K562 (cell line): ENCODE measurements around the gene ATF5. TPM values are rescaled to one million over a fixed set of nuclear protein-coding genes. Genes with fewer than 3 reads are reported as not detected.

Experiments used
- ATAC-seq: fragments of 200-7000 bp; cut with Tn5 transposase; 3 replicates; pipeline ENCODE4 v1.9.1; 2020; ENCODE audit warnings: moderate library complexity
- BruUV-seq: library from RNA; stranded (reverse); fragments of 400-500 nt; replicated peaks from 2 replicates; lab custom pipeline; 2021; lab: Mats Ljungman, UMichigan
- CTCF ChIA-PET: fragments of 300-600 bp; formaldehyde crosslinking; extraction: SDS; loops from one replicate; lab custom pipeline; 2021; ENCODE audit warnings: low intra/inter-chr PET ratio; lab: Yijun Ruan, JAX
- POLR2A ChIA-PET: fragments of 300-600, 350-650 bp; sonication (Branson Sonifier 250); formaldehyde crosslinking; extraction: SDS; loops from one replicate; lab custom pipeline; 2021; ENCODE audit warnings: antibody characterized with exemption, inconsistent platforms; lab: Yijun Ruan, JAX
- DNase-seq, 4 experiments: peaks; one replicate each; pipeline versions ENCODE4 v3.0.0 to v3.0.0-alpha.2; 2011 to 2018; ENCODE audit warnings: low spot score in 3 of 4, mixed read lengths in 3 of 4; ENCODE audit errors: extremely low read depth in 1 of 4
- FAIRE-seq: peaks from 2 replicates; lab custom pipeline; 2011; peaks lifted over from hg19 to GRCh38; lab: Jason Lieb, UNC
- H2AFZ ChIP-seq: 2 replicates; pipeline ENCODE4 v1.6.0; 2011; ENCODE audit warnings: low read depth, low read length, control low read depth, inconsistent platforms
- H3K27ac ChIP-seq: fragments of 200-600 bp; 3 replicates; pipeline ENCODE4 v1.8.0; 2011; ENCODE audit warnings: low read depth, mild to moderate bottlenecking, control low read depth, inconsistent platforms, low read length, moderate library complexity, mixed read lengths; ENCODE audit errors: extremely low read depth
- H3K27me3 ChIP-seq, 2 experiments: fragments of 300-600 bp in 1 of 2; 2 replicates in 1 of 2; 3 replicates in 1 of 2; pipeline versions ENCODE4 v1.6.0 to v1.8.0; 2011; ENCODE audit warnings: inconsistent platforms in 2 of 2, low read length in 2 of 2, mild to moderate bottlenecking in 1 of 2, mixed read lengths in 1 of 2, moderate library complexity in 1 of 2; ENCODE audit not compliant: control insufficient read depth in 2 of 2, insufficient read depth in 2 of 2
- H3K36me3 ChIP-seq: fragments of 300-600 bp; 3 replicates; pipeline ENCODE4 v1.8.0; 2011; ENCODE audit warnings: mild to moderate bottlenecking, low read length, inconsistent platforms; ENCODE audit not compliant: control insufficient read depth, insufficient read depth
- H3K4me1 ChIP-seq, 2 experiments: fragments of 200-600 bp in 1 of 2; replicated peaks in 1 of 2; 2 replicates in 1 of 2; 3 replicates in 1 of 2; pipeline versions ENCODE4 v1.5.1 to v1.8.0; 2011; ENCODE audit warnings: inconsistent platforms in 2 of 2, low read length in 2 of 2, mild to moderate bottlenecking in 1 of 2, mixed read lengths in 1 of 2, moderate library complexity in 1 of 2; ENCODE audit not compliant: control insufficient read depth in 2 of 2, insufficient read depth in 2 of 2
- H3K4me2 ChIP-seq: 2 replicates; pipeline ENCODE4 v1.6.1; 2011; ENCODE audit warnings: low read length, control low read depth, inconsistent platforms, mixed read lengths; ENCODE audit not compliant: insufficient read depth
- H3K4me3 ChIP-seq: fragments of 200-600 bp; sonication (generic), shearing (Covaris generic); 2 replicates; pipeline ENCODE4 v1.5.1; 2016; ENCODE audit warnings: control low read depth, inconsistent platforms
- H3K79me2 ChIP-seq: fragments of 200-600 bp; 3 replicates; pipeline ENCODE4 v1.8.0; 2011; ENCODE audit warnings: low read length, inconsistent platforms; ENCODE audit not compliant: control insufficient read depth, insufficient read depth
- H3K9ac ChIP-seq, 2 experiments: 2 replicates each; pipeline versions ENCODE4 v1.6.0 to v1.6.1; 2011; ENCODE audit warnings: low read depth in 2 of 2, low read length in 2 of 2, control low read depth in 1 of 2, inconsistent platforms in 1 of 2, mild to moderate bottlenecking in 1 of 2, mixed read lengths in 1 of 2; ENCODE audit not compliant: insufficient read depth in 1 of 2
- H3K9me1 ChIP-seq: one replicate; pipeline ENCODE4 v1.6.0; 2011; ENCODE audit warnings: inconsistent platforms, mild to moderate bottlenecking, low read length, moderate library complexity; ENCODE audit not compliant: control insufficient read depth, insufficient read depth
- H3K9me3 ChIP-seq: replicated peaks from 2 replicates; pipeline ENCODE4 v1.5.1; 2011; ENCODE audit warnings: low read depth, low read length, inconsistent platforms; ENCODE audit not compliant: control insufficient read depth, insufficient read depth
- H4K20me1 ChIP-seq: replicated peaks from 2 replicates; pipeline ENCODE4 v1.6.1; 2011; ENCODE audit warnings: low read length, inconsistent platforms, mixed read lengths; ENCODE audit not compliant: control insufficient read depth, insufficient read depth
- BRCA1 ChIP-seq, 2 experiments: fragments of 450-650 bp in 1 of 2; sonication (generic) in 1 of 2; formaldehyde crosslinking in 1 of 2; IDR thresholded peaks; 2 replicates each; pipeline versions ENCODE4 v1.5.0 to v1.6.1; 2017 to 2020; ENCODE audit warnings: mild to moderate bottlenecking in 1 of 2, missing genetic modification reagents in 1 of 2
- MTA1 ChIP-seq: fragments of 450-650 bp; IDR thresholded peaks from 2 replicates; pipeline ENCODE4 v1.6.1; 2017; ENCODE audit warnings: borderline replicate concordance
- SREBF2 ChIP-seq: sonication (generic); formaldehyde crosslinking; IDR thresholded peaks from 2 replicates; pipeline ENCODE4 v1.4.0; 2020; ENCODE audit warnings: mild to moderate bottlenecking, missing genetic modification reagents
- TFAM ChIP-seq: fragments of 250-450 bp; sonication (Bioruptor Pico); conservative IDR thresholded peaks from 2 replicates; pipeline ENCODE4 v1.5.0; 2021; ENCODE audit warnings: mild to moderate bottlenecking, moderate library complexity
- ZNF212 ChIP-seq: fragments of 450-650 bp; formaldehyde crosslinking; IDR thresholded peaks from 2 replicates; pipeline ENCODE4 v1.4.0; 2020; ENCODE audit warnings: mild to moderate bottlenecking
- WGBS: fragments of 100-300 bp; shearing (Covaris generic); methylation state at CpG from one replicate; pipeline ENCODE4 v1.1.6; 2016; ENCODE audit warnings: low coverage, mixed read lengths; ENCODE audit not compliant: insufficient coverage; ENCODE audit errors: missing lambda C conversion rate; 5-methylcytosine and 5-hydroxymethylcytosine counted together
- in situ Hi-C: fragments of 300-500 bp; cut with MboI; formaldehyde crosslinking; loops from 4 replicates; pipeline ENCODE4 v1.15.0; 2018; ENCODE audit warnings: inconsistent platforms, mixed read lengths
- intact Hi-C: fragments of 100-400 bp; cut with micrococcal nuclease; formaldehyde crosslinking; loops from 2 replicates; pipeline ENCODE4 v1.14.2; 2022
- polyA plus RNA-seq, 8 experiments: library from polyadenylated mRNA; depleted of rRNA in 4 of 8; stranded (reverse) in 5 of 8; unstranded in 3 of 8; fragments of >200 nt; fragmentation: Nextera tagmentation in 2 of 8; fragmentation: Illumina TruSeq in 1 of 8; extraction: Ambion mirVana in 2 of 8; extraction: Trizol in 1 of 8; gene quantifications; 2 replicates each; pipeline versions ENCODE4 v1.2.1 to v1.2.3, GENCODE V29; 2011 to 2014; ENCODE audit warnings: inconsistent platforms in 1 of 8, missing spikeins in 1 of 8
- total RNA-seq, 7 experiments: library from RNA; depleted of rRNA in 6 of 7; stranded (reverse); fragments of >200 nt in 6 of 7; fragmentation: Illumina TruSeq in 2 of 7; extraction: Trizol in 2 of 7; gene quantifications; 2 replicates each; pipeline versions ENCODE4 v1.2.1 to v1.2.3, GENCODE V29; 2011 to 2021; ENCODE audit warnings: low replicate concordance in 1 of 7
- TF ChIP-seq, protein P1 (sequence below): IDR thresholded peaks from 2 replicates; pipeline ENCODE4 v1.6.1; 2016; ENCODE audit warnings: missing genetic modification characterization, missing compliant biosample characterization

Gene ATF5
- total and polyA plus RNA-seq, 9 of the 15 experiments (the other 6 are each of a cell fraction or from before 2014, with no cell fraction given): 3.0 to 57.6 (median 11.1) TPM

DNA sequence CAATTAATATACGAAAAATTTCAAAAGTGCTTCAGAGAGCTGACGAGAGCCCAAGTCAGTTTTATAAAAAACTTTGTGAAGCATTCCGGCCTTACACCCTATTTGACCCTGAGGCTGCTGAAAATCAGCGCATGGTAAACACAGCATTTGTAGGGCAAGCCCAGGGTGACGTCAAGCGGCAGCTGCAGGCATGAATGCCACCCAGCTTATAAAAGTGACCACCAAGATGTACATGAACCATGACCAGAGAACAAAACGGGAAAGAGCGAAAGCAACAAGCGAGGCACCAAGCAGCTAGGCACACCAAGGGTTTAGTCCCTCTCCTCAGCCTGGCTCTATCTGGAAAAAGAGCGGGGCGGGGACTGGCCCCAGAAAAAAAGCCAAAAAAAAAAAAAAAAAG lies 25.9 kb downstream of the ATF5 start:
- FAIRE-seq: no peak
- 56% methylated on average over 9 of the region's 11 CpGs for WGBS
- Histone ChIP-seq H3K9me1 (no peaks in the 10 kb centered on the region), H3K9me3 (no peaks in the 10 kb centered on the region), H3K4me3 (no peak overlapping the region), H3K9ac (no peak overlapping the region), H2AFZ (peak overlapping the region; percentile 33; the same call in 1 of the 2 replicates), H3K79me2 (no peaks in the 10 kb centered on the region), H3K4me2 (no peak overlapping the region; the same call in 1 of the 2 replicates), H3K27ac (no peak overlapping the region), H3K36me3 (no peaks in the 10 kb centered on the region), H4K20me1 (no peaks in the 10 kb centered on the region), H3K27me3 (no peaks in the 10 kb centered on the region; a peak in 1 of 5 replicates), H3K4me1 (peaks cover 18 to 28% of the 10 kb centered on the region in 2 experiments; a peak in 4 of 5 replicates)
- TF ChIP-seq ZNF212 (CRISPR knock-in tag): no peak
- no peak for TF ChIP-seq SREBF2 (CRISPR knock-in tag)
- TF ChIP-seq, protein P1, sequence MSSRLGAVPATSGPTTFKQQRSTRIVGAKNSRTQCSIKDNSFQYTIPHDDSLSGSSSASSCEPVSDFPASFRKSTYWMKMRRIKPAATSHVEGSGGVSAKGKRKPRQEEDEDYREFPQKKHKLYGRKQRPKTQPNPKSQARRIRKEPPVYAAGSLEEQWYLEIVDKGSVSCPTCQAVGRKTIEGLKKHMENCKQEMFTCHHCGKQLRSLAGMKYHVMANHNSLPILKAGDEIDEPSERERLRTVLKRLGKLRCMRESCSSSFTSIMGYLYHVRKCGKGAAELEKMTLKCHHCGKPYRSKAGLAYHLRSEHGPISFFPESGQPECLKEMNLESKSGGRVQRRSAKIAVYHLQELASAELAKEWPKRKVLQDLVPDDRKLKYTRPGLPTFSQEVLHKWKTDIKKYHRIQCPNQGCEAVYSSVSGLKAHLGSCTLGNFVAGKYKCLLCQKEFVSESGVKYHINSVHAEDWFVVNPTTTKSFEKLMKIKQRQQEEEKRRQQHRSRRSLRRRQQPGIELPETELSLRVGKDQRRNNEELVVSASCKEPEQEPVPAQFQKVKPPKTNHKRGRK (tag): no peak
- no peak for TF ChIP-seq TFAM
- no peak for TF ChIP-seq MTA1
- no peak for TF ChIP-seq BRCA1 (IDR thresholded peaks at IDR 0.05)
- no peak for TF ChIP-seq BRCA1 (CRISPR knock-in tag; IDR thresholded peaks at IDR 0.05)
- intact Hi-C loops: no loop called here
- in situ Hi-C loops: no loop called here
- no peak for DNase-seq
- ChIA-PET POLR2A (interaction anchor here (0.6 to 1.8 kb wide), 6 partner anchors 8 to 82 kb away, joined by 3 to 6 read pairs (median 3); partner anchors contain the start of gene NUP62), CTCF (no interaction called here)
- no TSS peak for BruUV-seq
- no peak for ATAC-seq
